NCI-H82 treated with DMSO at 0.1 percent for 48 hours (cell line): Measurements from ENCODE around the gene KLHL30.
A peak's percentile ranks its signal among the peaks of the same experiment; 100 is the strongest.

Source experiments
- DNase-seq: peaks from one replicate; lab custom pipeline; 2025; ENCODE audit not compliant: unreplicated experiment; lab: John Stamatoyannopoulos, UW

KLHL30 gene, protein sequence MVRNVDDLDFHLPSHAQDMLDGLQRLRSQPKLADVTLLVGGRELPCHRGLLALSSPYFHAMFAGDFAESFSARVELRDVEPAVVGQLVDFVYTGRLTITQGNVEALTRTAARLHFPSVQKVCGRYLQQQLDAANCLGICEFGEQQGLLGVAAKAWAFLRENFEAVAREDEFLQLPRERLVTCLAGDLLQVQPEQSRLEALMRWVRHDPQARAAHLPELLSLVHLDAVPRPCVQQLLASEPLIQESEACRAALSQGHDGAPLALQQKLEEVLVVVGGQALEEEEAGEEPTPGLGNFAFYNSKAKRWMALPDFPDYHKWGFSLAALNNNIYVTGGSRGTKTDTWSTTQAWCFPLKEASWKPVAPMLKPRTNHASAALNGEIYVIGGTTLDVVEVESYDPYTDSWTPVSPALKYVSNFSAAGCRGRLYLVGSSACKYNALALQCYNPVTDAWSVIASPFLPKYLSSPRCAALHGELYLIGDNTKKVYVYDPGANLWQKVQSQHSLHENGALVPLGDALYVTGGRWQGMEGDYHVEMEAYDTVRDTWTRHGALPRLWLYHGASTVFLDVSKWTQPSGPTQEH

DNA sequence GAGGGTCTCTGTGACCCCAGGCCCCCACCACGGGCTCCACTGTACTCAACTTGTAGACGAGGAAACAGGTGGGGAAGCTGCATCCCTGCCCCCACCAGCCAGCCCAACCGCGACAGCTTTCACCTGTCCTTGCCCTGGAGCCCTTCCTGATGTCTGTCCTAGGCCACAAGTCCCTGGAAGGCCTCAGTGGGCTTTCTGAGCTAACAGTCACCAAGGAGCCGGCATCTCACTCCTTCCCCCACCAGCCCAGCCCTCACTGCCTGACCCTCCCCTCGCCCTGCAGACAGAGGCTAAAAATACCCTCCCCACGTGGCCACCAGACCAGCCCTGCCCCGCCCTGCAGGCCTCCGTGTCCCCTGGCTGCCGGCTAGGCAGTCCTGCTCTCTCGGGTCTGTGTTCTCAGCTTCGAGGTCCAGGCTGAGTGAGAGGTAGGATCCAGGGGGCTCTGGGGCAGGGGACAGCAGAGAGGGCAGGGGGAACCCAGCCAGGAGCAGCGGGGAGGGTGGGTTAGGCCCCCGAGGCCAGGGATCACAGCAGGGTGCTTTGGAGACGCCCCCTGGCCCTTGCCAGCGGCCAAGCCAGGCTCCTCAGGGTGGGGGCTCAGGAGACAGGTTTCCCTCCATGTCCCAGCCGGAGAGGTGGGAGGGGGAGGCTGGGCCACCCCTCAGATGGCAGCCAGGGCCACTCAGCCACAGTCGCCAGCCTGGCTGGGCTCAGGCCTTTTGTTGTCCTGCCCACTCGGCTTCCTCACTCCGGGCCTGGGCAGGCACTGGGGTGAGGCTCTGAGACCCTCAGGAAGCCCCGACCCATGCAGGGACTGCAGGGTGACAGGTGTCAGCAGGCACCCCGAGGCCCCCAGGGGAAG is at the start of gene KLHL30:
Gene KLHL30 (plus strand): TSS at position 338 of the 865 bp plus-strand sequence. CDS start 2,087 bp downstream, outside the sequence.
- DNase-seq = no peak

DNA sequence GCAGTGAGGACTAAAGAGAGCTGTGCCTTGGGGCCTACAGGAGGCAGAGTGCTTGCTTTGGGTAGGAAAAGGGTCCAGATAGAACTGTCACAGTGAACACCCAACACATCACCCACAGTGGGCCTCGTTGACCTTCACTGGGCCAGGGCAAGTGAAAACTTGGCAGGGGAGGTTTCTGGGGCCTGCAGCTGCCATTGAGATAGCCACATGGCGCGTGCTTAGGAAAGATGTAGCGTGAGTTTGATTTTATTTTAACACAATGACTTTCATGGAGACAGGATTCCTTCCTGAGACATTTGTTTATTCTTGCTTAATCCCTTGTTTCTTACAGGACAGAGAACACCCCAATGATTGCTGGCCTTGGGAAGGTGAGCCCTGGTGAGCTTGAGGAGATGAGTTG is 47.6 kb upstream of the KLHL30 start:
- no peak for DNase-seq

DNA sequence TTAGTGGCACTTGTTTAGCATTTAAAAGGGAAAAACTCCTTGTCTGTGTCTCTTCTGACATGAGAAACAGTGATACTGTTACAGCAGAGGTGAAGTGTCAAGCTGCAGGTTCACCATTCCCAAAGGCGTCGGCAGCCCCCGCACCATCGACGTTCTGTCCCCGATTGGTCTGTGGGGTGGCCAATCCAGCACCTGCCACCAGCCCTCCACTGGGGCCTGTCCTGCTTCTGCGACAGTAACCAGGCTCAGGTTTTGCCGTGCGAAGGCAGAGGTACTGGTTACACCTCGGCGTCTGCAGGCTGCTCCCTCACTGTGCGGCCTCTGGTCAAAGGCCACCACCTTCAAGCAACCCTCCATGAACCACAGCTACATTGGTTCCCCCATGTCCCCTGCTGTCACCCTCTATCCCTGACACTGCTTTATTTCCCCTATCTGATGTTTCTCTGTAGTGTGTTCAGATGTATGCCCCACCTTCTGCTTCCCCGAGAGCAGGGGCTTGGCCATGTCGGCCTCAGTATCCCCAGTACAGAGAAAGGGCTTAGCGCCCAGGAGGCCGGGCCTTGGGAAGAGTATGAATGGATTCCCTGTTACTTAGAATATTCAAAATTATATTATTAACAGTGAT is 46.9 kb upstream of the KLHL30 start:
- no peak for DNase-seq

DNA sequence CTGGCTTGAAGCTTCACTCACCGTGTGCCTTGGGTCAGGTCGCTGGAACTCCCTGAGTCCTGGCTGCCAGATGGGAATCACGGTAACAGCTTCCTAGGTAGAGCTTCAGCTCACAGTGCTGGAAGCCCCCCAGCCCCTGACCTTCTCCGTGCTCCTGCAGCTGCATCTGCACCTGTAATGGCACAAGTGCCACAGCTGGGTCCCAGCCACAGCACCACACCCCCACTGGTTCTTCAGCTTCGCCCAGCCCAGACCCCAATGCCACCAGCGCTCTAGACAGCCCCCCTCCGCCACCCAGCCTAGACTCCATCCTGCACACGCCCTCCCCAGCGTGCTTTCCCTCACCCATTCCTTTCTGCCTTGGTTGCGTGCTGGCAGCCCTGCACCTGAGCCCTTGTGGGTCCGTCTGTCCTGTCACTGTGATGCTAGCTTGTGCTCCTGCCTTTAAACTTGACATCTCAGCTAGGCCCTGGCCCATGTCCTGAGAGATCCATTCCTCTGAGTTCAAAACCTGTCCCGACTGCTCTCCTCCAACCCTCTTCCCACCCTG is 45.9 kb upstream of the KLHL30 start:
- no peak for DNase-seq

DNA sequence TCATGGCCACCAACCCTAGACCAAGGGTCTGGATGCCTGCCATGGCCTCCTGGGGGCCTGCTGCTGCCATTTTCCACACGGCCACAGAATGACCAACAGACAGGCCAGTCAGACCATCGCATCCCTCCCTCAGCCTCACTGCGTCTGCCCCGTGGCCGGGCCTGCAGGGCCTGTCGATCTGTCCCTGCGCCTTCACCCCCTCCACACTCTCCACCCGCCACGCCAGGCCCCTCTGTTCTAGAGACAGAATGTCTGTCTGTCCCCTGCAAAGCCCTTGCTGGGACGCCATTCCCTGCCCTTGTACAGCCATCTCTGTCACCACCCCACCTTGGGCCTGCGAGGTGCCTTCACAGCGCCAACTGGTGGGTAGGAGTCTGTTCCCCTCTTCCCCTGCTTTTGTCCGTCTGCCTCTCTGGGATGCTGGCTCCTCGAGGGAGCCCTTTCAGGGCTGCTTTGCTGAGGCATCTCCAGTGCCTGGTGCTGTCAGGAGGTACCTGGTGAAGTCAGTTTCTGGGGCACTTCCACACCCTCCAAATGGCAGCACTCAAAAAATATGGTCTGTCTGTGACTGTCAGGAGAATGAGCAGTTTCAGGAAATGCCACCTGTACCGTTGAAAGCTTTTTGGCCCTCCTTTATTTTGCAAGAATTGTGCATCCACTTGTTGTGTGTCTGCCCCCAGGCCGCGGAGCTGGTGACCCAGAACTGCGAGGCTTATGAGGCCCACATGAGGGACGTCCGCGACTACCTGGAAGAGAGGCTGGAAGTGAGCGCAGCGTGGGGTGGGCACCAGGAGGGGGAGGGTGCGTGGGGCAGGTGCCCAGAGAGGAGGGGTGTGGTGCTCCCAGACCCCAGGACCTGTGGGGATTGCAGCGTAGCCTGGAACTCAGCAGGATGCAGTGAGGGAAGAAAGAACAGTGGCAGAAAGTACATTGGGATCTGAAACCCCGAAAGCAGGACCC is 45.0 kb upstream of the KLHL30 start:
- DNase-seq = no peak

DNA sequence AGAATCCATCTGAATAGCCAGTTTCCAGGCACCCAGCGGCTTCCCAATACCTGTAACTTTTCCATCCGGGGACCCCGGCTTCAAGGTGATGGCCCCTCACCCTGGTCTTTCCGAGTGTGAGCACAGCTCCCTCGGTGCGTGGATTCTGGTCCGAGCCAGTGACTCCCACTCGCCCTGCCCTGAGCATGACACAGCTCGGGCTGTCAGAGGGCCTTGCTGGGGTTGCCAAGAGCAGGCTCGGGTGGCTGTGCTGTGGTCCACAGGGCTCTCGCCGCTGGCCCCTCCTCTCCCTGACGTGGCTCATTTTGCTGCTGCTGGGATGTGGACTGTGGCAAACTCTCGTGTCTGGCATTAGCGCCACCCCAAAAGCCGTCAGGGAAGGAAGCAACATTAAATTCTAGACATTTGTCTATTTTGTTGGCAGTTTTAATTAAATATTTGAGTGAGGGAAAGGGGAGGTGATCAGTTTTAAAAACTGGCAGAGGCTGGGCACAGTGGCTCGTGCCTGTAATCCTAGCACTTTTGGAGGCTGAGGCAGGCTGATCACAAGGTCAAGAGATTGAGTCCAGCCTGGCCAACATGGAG is 43.9 kb upstream of the KLHL30 start:
- DNase-seq = no peak

DNA sequence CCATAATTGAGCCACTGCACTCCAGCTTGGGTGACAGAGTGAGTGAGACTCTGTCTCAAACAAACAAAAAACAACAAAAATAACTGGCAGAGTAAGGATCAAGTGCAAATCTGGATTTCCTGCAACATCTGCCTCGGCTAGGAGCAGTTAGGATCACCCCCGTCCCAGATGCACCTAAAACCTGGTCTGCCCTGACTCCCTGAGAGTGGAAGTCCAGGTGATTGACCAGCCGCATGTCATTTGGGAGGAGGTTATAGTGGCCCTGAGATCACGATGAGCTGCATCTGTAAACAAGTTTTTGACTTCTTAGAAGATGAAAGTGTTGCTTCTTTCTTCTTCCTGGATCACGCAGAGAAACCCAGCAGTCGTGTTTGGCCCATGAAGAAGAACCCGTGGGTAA is 43.3 kb upstream of the KLHL30 start:
- no peak for DNase-seq

DNA sequence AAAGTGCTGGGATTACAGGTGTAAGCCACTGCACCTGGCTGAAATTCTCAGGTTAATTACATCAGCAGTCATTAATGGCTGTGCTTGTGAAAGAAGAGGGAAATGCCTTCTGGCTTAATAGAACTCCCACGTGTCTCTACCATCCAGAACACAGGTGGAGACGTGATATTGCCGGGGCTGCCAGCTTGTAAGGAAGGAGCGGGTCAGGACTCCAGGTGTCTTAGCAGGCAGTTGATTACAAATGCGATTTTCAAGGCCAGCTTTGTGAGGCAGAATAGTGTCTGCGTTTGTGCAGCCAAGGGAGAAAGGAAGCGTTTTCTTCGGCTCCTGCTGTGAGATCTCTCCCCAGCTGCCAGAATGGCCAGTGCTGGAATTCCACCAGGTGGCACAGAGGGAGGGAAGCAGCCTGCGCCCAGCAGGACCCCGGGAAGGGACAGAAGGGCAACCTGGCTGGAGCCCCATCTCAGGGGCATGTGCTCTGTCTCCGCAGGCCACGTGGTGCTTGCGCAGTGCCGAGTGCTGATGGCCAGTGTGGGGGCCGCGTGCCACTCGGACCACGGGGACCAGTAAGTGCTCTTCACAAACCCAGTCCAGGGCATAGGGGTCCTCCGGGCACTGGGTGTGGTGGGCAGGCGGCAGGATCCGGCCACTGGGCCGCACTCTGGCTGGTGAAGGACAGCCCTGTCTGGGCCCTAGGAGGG is 42.0 kb upstream of the KLHL30 start:
- DNase-seq = no peak

DNA sequence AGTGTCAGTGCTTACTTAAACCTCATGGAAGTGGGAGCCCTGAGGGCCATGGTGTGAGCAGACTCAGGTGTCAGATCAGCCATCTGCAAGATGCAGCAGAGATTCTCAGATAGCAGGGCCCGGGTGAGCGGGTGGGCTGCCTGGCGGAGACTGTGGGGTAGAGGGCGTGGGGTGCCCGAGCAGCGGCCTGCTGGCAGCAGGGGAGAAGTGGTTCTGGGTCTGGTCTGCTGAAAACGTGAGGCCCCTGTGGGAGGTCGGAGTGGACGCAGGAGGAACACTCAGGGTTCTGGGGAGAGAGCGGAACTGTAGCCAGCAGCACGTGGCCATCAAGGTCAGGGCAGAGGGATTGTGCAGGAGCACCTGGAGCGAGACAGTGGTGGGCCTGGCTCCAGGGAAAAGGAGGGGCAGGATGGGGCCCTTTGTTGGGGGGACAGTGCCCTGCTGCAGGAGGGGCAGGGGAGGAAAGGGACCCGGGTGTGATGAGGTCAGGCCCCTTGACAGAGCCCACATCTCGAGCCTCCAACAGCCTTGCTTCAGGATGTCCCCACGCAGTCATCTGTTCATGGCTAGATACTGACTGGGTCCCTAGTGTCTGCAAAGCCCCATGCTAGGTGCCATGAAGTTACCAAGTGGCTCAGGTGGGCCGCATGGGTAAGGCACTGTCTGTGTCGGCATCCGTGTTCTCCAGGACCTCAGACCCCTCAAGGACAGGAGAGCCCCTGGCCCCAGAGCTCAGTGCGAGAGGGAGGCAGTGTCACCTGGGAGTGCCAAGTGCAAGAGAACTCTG is 41.1 kb upstream of the KLHL30 start:
- no peak for DNase-seq

DNA sequence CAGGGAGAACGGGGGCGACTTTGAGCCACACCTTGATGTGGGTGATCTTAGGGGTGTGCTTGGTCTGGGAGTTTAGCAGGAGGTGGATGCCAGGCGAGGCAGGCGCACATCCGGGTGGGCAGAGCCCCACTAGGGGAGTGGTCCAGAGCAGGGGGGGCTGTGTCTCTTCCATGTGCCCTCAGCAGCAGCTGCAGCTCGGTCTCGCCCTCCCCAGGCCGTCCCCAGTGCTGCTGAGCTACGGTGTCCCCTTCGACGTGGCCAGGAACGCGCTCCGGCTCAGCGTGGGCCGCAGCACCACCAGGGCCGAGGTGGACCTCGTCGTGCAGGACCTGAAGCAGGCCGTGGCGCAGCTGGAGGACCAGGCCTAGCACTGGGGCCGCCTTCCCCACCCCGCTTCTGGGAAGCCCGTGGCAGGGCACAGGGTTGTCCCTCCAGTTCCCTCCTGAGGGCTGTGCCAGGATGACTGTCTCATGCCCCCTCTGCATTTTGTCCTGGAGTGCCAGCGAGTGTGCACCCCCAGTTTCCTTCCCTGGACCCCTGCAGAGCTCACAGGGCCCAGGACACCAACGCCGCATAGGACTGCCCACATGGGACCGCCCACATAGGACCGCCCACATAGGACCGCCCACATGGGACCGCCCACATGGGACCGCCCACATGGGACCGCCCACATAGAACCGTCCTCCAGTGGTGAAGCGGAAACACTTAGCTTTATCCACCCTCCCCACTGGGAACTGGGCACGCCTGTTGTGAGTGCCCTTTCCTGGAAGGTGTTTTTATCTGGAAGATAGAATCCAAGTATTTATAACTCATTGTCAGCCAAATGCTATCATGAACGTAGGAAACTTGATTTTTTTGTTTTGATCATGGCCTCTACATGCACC is 40.2 kb upstream of the KLHL30 start:
- peak; percentile 63 for DNase-seq

DNA sequence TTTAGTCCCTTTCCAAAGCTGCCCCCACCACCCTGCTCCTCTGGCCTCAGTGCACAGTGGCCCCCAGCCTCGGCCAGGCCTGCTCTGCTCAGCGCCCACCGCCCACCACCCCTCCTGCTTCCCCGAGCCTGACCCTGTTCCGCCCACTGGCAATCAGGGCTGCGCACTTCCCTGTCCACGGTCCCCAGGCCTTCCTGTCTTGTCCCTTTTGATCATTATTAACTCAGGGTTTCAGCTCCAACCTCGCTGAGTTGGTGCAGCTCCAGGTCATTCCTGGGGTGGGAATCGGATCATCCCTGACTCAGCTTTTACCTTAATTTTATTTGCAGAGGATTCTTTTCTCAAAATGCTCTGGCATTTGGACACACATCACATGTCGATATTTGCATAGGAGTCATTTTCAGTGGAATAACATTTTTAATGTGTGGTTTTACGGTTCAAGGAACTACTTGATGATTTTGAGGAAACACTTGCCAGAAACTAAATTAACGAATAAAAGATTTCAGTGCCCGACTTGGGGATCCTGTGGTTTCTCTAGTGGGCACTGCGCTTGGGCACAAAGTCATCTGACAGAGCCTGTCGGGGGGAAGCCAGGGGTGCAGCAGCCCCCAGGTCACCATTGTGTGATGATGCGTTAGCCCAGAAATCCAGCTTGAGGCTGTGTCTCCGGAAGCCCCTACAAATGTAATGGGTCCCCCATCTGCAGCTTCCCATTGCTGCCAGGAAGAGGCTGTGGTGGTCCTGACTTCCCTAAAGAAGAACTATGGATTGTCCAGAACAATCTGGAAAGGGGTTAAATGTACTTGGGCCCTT is 39.4 kb upstream of the KLHL30 start:
- DNase-seq = no peak

DNA sequence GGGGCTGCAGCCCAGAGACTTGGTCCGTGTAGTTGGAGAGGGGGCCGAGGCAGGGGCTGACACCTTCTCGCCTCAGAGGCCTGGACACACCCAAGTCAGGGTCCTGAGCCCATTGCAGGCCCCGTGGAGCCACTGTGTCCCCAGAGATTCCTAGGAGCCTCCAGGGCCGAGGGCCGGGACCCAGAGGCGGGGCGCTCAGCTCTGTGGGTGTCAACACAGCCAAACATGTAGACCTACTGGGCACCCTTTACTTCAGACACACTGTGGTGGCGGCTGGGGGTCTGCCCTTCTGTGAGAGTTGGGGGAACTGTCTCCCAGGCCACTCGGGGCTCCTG is 38.8 kb upstream of the KLHL30 start:
- DNase-seq = no peak

DNA sequence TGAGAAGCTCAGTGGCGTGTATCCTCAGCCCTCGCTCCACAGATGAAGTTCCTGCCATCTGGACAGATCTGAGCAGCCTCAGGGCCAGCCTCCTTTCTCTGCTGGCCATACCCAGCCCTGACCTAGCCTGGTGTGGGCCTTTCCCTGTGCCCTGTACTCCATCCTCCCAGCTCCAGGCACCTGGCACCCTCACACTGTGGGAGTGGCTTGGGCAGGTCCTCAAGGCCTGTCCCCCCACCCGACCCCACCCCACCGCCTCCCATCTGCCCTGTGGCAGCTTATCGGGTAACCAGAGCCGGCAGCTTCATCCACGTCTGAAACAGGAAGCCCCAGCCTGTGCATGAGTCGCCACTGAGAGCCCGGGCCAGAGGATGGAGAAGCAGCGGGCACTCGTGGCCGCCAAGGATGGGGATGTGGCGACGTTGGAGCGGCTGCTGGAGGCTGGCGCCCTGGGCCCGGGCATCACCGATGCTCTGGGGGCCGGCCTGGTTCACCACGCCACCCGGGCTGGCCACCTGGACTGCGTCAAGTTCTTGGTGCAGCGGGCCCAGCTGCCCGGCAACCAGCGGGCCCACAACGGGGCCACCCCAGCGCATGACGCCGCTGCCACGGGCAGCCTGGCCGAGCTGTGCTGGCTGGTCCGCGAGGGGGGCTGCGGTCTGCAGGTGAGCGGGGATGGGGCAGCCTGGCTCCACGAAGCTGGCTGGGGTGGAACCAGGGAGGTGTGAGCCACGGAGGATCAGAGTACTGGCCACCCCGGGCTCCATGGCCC is 38.2 kb upstream of the KLHL30 start, which contains the start of gene ESPNL:
Gene ESPNL (plus strand): TSS at position 292 of the 772 bp plus-strand sequence. CDS start 80 bp downstream, at position 372.
- peak; percentile 18 for DNase-seq

DNA sequence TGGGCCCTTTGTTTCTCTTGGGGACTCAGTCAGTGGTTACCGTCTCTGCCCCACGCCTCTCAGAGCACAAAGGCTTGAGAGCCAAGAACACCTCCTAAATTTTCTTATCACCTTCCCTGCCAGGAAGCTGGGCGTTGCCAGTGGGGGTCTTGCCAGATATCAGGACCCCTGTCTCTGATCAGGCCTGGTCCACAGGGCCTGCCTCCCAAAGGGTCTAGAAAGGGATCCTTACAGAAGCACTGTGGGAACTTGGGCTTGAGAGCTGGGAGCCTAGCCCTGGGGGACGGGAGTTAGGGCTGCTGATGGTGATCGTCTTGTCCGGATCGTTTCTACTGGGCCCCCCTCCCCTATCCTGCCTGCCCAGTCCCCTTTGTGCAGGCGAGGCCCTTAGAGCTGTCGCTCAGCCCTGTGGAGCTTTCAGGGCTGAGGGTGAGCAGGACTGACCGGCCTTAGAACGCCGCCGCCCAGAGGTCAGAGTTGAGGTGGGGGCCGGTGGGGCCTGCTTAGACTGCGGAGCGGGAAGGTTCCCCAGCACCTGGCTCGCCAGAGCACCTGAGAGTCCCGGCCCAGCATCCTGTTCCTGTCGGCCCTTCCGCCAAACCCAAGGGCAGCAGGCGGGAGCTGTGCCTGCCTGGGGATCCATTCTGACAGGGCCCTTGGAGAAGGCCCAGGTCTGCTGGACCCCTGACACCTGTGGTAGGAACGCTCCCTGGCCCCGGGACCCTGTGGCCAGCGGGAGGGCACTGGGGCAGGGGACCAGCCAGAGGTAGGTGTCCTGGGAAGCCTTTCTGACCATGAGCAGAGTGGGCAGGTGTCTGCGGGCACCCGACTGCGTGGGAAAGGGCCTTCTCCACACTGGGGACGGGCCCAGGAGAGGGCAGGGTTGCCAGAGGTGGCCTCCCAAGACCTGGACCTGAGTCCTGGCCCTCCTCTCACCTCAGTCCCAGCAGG is 37.4 kb upstream of the KLHL30 start:
- no peak for DNase-seq
